Measurements from ENCODE around the gene LPP.

LPP gene

DNA sequence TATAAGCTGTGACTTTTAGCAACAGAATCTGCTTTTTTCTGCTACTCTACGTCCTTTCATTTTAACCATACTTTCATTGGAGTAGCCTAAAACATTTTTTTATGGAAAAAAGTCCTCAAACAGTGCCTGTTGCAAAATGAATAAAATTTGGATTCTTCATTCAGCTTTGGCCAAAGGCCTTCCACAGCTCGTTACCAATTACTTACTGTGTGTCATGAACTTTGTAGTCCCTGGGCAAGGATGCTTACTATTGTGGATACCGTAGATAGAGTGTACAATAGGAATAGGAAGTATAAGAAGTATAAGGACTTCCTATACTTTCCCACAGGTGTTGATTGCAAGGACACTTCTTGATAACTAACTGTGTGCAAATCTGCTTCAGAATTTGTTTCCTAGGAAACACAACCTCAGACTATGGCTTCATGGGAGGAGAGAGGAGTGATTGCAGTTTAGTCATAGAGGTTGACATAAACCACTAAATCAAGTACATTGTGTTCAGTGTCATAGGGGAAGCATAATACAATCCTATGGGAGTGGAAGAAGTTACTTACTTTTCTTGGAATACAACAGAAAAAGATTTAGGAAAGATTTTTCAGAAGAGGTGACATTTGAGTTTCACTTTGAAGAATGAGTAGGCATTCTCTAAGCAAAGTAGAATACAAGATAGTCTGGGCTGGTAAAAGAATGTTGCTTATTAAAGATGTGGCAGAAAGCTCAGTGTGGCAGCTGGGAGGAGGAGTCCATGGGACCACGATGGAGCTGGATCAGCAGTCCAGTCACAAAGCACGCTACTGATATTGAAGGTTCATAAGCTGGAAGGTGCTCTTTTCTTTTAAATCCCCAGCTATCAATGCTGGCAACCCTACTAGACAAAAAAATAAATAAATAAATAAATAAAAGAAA lies 708.1 kb downstream of the LPP start:
- no peak for DNase-seq

DNA sequence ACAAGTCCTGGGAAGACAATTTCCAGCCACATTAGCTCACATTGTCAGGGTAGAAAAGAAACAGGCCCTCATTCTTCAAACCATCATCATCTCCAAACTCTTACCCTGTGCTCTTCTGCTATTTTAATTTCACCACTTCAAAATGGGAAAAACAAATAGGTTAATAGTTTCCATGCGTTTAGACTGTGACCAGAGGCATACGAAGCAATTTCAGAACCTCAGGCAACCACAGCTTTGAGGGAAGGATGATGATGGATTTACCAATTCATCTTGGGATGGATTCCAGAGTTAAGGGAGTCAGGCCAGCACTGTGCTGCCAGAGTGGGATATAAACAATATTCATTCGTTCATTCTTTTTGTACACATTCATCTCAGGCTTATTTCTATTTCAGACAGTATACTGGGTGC lies 710.0 kb downstream of the LPP start:
- no peak for DNase-seq

DNA sequence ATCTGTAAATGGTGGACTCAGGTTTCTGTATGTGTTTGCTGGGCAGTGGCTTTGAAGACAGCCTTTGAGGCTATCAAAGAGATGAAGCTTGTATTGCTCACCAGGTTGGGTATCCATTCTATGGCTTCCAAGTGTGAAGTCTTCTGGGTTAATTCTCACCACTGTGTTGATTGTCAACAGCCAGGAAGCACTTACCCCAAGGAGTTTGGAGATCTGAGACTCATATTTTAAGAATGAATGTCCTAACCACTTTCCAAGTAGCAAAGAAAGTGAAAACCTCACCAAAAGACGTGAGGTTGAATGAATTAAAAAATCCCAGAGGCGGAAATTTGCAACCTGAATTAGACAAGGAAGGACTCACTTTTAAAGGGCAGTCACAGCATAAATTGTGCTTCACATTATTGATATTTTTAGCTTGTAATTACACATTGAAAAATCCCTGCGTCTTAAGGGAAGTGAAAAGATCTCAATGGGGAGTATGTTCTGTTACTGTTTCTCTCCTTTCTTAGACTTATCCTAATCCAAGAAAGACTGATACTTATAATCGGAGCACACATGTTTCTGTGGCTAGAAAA lies 713.8 kb downstream of the LPP start:
- no peak for DNase-seq

DNA sequence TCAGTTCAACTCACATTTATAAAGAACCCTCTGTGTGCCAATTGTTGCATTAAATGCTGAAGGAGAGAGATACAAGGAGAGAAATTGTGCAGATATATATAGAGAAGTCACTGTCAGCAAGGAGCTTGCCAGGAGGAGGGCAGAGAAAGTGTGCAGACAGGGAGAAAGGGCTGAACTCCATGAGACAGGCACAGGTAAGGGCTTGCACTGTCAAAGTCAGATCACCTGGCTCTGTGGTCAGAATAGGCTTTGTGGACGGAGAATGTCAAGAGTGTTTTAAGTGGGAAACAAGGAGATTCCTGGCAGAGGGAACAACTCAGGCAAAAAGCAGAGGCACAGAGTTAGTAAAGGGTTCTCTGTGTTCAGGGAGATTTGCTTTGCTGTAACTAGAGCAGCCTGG lies 714.8 kb downstream of the LPP start:
- no peak for DNase-seq

DNA sequence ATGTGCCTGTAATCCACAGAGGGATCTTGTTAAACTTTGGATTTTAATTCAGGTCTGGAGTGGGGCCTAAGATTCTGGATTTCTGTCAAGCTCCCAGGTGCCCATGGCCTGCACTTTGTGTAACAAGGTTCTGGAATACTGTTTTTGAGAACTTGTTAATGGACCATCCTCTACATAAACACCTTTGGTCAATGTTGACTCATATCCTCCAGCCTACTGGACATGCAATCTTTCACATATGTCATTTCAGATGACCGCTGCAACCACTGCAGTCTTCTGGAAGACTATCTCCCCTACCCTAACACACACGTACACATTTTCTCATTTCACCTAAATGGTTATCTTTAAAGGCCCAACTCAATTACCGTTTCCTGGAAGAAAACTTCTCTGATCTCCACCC lies 715.7 kb downstream of the LPP start:
- no peak for DNase-seq

DNA sequence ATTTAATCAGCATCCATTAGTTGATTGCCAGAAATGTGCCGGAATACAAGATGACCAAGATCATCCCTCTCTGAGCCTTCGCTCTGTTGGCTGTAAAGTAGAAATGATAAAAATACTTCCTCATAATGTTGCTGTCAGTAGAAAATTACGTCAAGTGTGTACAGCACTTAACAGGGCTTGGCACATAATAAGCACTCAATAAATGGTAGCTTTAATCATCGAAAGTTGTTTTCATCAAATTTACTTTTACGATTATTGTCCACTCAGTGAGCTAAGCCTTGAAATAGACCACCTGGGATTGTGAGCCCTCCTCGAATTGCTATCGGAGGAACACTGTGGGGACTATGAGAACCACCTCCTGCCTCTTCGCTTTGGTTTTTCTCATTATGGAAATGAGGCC lies 716.5 kb downstream of the LPP start:
- DNase-seq: no peak

DNA sequence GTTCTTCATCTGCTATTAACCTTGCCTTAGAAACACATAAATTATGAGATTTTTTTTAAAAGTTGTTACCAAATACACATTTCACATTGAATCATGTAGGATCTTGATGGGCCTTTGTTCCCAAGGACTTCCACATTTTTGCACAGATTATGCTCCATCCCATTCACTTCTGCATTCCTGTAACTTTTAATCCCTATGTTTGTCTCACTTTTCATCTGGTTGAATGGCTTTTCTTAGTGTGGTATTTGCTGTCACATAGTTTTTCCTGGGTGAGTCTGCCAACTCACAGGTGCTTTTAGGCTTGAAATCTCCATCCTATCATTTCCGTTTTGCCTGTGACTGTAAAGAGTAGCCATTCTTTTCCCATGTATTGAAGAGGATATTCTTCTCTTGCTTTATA lies 720.6 kb downstream of the LPP start:
- no peak for DNase-seq

DNA sequence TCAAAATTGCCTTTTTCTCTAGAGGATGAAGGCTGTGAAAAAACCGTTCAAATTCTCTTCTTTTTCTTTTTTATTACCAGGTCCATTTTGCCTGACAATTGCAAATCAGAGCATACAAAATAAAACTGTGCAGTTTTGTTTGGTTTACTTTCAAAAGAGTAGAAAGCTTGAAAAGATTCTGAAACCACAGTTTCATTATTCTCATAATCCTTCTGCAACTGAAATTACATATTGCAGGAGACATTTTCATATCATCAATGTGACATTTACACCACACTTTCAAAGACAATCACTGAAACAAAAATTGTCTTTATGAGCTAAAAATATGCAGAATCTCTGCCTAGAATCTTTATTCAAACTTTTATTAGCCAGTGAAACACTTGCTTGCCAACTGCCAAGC lies 721.5 kb downstream of the LPP start:
- DNase-seq: no peak

DNA sequence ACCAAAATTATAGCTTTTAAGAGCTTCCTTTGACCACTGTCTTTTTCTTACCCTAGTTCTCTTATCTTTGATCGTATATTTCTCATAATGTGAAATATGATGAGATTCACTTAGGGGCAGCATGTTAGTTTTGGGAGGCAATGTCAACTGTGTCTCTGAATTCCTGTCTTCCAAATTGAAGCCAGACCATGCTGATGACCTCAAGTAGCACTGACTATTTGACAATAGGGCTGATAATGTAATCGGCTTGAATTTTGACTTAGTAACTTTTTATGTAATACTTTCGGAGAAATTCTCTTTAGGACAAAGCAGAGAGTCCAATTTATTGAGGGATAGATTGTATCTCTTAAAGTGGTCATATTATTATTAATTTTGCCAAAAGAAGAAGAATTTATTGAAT lies 722.4 kb downstream of the LPP start:
- no peak for DNase-seq

DNA sequence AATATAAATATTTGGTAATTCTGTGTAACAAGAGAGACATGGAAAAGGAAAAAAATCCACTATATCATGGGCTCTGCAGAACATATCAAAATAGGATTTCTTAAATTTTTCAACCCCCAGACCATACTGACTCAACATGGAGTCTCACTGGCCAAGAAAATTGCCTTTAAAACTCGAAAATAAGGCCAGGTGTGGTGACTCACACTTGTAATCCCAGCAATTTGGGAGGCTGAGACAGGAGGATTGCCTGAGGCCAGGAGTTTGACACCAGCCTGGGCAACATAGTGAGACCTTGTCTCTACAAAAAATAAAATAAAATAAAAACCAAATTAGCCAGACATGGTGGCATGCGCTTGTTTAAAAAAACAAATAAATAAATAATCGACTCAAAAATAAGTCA lies 723.4 kb downstream of the LPP start:
- no peak for DNase-seq

DNA sequence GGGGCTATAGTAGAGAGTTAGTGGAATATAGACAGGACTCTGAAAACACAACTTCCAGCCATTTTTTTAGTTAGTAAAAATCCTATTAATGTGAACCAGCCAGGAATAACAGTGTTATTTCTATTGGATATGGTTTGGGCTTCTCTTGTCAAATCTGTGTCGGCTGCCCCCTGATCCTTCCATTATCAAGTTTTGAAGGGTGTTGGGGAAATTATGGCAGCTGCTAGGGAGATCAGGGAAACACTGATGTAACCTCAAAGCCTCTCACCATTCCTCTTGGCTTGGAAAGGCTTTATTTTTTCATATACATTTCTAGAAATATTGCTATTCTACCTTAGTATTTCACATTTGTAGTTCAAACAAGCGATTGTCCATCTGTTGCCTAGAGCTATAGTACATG lies 724.1 kb downstream of the LPP start:
- no peak for DNase-seq

DNA sequence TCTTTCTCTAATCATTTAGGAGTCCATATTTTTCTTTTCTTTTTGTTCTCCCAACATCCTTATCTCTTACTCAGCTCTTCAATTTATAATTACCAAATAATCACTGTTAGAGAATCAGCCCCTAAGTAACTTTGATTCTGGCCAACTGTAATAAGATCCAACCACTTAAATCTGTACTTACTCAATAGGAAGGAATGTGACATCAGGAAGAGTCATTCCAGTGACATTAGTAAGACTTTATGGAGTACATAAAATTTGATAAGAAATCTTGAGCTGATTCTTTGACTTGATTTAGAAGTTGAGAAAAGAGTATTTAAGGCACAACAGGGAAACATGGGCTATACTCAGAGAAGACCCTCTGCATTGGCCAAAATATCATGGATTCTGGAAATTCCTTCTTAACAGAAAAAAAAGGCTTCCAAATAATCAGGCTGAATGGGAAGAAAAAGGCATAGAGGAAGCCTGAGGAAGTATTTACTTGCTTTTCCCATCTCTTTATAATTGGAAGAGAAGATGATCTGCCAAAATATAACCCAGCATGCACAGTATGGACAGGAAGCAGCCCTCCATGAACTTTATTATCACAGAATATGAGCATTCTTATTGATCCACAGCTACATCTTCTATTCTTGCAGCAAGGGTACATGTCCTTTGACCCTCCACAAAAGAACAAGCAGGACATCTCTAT lies 728.1 kb downstream of the LPP start:
- DNase-seq: no peak

DNA sequence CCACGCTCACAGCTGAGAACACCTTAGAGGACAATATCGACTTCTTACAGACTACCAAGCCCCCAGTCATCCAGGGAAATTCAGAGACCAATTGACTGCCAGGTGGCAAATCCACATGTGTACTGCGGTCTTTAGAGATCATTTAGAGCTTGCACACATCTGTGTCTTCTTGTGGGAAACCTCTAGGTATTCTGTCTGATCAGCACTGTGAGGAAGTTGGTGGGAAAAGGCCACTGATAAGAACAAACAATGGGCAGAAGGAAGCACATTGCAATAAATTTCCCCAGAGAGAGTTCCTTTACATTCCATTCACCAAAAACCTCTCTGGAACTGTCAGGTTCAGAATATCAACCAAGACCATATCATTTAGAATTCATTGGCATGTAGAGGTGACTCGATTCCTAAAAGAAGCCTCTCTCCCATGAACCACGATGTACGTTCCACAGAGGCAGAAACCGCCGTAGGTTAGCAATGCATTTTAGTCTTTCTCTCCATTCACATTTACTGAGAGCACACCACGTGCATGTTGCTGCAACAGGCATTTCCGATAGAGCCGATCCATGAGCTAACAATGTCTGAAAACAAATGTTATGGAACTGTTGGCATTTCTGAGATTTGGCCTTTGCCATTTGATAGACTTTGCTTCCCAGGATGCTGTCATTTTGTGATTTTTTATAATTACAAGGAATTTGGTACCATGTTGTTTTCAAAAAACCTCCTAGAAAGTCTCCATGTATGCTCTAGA lies 730.5 kb downstream of the LPP start:
- DNase-seq: no peak

DNA sequence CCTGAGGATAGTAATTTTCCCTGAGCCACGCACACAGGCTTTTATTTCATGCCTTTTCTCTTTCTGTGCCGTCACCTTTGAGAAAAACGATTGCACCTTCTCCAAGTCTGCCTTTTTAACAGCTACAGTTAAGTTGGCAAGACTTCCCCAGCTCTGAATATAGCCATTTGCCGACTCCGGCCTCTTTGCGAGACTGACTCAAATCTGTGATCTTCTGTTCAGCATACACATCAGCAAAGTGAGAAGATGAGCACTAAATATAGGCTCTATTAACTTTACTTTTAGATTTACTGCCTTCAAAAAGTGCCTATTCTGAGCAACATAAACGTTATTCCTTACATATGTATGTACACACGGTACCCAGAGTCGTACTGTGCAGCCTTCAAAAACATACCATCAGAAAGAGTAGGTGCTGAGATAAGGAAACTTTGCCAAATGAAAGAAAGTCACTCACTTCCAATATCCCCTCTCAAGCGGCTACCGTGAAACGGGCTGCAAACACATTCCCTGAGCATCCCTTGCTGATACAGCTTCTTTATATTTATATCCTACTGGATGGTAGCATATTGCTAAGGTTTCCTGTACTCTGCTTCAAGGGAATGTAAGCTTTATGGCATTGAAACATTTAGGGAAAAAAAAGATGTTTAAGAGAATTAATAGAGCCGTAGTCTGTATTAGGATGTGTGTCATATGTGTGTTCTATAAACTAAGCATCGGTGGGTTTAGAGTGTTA lies 734.5 kb downstream of the LPP start:
- DNase-seq: no peak

DNA sequence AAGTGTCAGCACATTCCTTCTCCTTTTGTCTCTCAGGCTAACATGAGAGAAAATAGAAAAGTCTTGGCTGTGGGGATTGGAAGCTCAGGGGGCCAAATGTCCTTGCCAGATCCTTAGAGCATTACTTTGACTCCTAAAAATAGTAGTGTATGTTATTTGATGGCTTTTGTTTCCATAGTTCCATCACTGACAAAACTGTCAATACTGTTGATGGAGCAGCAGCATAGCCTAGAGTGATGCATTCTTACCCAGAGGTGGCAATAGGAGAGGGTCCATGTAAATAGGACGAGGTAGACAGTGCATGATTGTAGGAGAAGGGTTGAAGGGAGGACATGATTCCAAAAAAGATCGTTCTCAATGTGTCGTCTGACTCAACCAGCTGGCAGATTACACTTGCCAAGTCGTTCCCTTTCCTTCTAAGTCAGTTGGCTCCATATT lies 735.1 kb downstream of the LPP start:
- DNase-seq: no peak

DNA sequence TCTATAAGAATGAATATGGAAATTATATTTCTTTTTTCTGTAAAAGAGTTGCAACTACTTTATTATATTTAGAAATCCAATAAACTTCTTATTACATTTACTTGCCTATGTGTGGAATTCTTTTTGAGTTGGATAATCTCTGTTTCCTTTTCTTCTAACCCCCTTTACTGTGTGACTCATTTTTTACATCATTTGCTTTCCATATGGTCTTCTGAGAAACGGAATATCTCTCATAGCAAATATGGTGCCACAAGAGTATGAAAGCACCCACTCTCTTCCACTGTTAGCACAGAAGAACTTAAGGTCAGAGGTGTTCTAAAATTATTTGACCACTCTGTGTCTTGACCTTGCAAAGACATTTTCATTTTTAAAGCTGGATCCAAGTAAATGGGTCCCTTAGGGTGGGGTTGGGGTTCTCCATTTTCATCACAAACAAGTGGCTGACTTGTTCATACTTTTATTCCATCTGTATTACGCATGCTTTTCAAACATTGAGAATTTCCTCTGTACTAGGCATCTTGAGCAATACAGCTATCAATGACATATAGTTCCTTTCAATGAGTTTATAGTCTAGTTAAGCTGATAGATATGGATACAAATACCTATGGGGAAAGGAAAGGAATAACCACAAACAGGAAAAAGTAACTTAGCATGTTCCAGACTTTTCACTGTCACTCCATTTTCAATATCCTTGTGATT lies 736.8 kb downstream of the LPP start:
- DNase-seq: no peak

DNA sequence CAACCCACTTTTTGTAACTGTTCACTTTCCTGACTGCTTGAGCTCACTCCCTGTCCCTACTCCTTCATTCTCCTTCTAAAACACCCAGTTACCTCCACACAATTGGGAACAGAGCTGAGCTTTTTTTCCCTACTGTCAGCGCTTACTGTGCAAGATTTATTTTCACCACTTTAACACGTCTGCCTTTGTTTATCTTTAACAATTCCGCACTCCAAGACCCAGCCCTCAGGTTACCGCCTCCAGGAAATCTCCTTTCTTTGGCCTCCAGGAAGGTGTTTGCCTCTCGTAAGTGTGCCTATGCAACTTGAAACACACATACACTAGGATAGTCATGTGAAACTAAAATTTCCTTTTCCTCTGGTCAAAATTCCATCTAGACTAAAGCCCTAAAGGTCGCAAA lies 745.9 kb downstream of the LPP start:
- no peak for DNase-seq

DNA sequence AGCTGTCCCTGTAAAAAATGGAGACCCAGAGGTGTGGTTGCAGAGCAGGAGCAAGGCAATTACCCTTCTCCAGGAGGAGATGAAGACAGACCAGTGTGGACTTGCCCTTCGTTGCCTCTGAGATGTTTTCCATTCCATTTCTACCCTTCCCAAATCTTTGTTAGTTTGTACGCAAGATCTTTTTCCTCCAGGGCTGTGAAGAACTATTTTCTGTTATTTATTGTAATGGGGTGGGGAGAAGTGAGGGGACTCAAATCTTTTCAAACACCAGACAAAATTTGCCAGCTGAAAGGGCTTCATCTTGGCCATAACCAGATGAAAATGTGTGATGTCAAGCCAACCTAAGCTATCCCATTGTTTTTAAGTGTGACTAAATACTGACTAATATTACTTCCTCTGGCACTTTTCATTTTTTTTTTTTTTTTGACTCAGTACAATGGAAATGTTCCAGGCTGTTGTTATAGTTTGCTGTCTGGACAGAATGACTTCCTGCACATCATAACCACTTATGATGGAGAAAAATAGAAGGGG lies 746.5 kb downstream of the LPP start:
- DNase-seq: no peak

DNA sequence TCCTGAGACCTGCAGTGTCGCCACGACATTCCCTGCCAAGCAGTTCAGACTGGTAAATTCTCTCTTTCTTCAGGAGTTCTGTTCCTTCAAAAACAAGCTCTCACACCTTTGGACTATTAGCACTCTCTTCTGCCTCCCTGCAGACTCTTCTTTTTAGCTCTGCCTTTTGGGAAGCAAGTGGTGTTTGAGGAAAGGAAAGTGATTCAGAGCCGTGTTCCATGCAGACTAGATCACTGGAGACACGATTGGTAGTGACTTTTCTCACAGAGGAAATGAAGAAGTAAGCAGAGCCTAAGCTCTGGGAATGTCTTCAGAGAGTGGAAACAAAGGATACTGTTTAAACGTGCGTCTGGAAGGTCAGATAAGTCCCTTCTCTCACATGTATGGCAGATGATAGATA lies 747.2 kb downstream of the LPP start:
- no peak for DNase-seq

DNA sequence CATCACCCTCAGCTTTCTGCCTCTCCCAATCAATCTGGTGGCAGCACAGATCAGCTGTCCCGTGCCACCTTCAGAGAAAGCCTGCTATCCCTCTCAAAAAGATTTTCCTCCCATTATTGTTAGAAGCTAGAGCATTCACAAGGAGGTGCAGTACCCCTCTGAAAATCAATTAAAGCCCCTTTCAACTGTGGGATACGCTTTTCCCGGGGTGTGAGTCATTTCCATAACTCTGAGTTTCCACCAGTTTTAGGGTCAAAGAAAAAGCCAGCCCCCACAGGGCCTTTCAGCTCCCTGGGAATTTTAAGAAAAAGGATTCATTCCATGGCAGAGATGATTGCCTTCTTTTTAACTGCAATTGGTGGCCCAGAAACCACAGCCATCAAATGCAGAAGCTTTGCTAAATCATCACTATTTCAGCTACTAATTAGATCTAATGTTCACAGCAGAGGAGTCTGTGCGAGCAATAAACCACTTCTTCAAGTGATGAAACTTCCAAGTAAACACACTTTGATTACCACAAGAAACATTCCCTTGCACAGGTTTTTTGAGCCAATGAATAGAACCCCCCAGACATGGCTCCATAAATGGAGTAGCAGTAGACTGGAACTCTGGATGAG lies 747.8 kb downstream of the LPP start:
- no peak for DNase-seq

DNA sequence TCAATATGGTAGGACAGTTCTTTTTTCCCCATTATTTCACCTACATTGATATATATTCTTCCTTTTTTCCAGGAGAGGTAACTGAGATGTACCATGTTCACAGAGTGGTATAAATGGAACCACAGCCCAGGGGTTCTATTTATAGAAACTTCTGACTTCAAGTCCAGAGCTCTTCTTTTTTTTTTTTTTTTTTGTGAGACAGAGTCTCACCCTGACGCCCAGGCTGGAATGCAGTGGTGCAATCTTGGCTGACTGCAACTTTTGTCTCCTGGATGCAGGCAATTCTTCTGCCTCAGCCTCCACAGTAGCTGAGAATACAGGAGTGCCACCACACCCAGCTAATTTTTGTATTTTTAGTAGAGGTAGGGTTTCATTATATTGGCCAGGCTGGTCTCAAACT lies 750.7 kb downstream of the LPP start:
- DNase-seq: no peak
